ENCODE results near the gene GATAD1. TPM values are rescaled to one million over a fixed set of nuclear protein-coding genes. Genes with fewer than 3 reads are reported as not detected.

GATAD1 gene
- total RNA-seq, 1 donor from 2014 or later: 53.6 TPM

GRCh38 chr7:92427193-92427592 is 20.1 kb upstream of the GATAD1 start:
- DNase-seq (ENCODE audit: low spot score in 2 of 2, unreplicated experiment in 2 of 2): no peak
- TF ChIP-seq CTCF (IDR thresholded peaks at IDR 0.05; ENCODE audit: unreplicated experiment): no peak
- Mint-ChIP-seq H3K4me3 (no peak overlapping the region), H3K27me3 (ENCODE audit: low read depth) (peaks cover 2% of the 10 kb centered on the region), H3K4me1 (peaks cover 16% of the 10 kb centered on the region), H3K27ac (no peak overlapping the region), H3K9me3 (peaks cover 4% of the 10 kb centered on the region), H3K36me3 (no peaks in the 10 kb centered on the region)

GRCh38 chr7:92432299-92432946 is 14.9 kb upstream of the GATAD1 start:
- no peak for DNase-seq (ENCODE audit: low spot score in 2 of 2, unreplicated experiment in 2 of 2)
- Mint-ChIP-seq H3K36me3 (no peaks in the 10 kb centered on the region), H3K4me1 (no peaks in the 10 kb centered on the region), H3K27ac (no peak overlapping the region), H3K9me3 (peaks cover 4% of the 10 kb centered on the region), H3K4me3 (no peak overlapping the region), H3K27me3 (ENCODE audit: low read depth) (peaks cover 15% of the 10 kb centered on the region)
- no peak for TF ChIP-seq CTCF (IDR thresholded peaks at IDR 0.05; ENCODE audit: unreplicated experiment)

- Mint-ChIP-seq H3K36me3 (no peaks in the 10 kb centered on the region), H3K27me3 (ENCODE audit: low read depth) (peaks cover 15% of the 10 kb centered on the region), H3K27ac (no peak overlapping the region), H3K4me1 (no peaks in the 10 kb centered on the region), H3K4me3 (no peak overlapping the region), H3K9me3 (peaks cover 4% of the 10 kb centered on the region)
- TF ChIP-seq CTCF (IDR thresholded peaks at IDR 0.05; ENCODE audit: unreplicated experiment): no peak
- no peak for DNase-seq (ENCODE audit: low spot score in 2 of 2, unreplicated experiment in 2 of 2)
These were observed 14.3 kb upstream of the GATAD1 start for GRCh38 chr7:92433019-92433418.

- Mint-ChIP-seq H3K36me3 (no peaks in the 10 kb centered on the region), H3K27me3 (ENCODE audit: low read depth) (peaks cover 15% of the 10 kb centered on the region)
- DNase-seq (ENCODE audit: low spot score in 2 of 2, unreplicated experiment in 2 of 2): no peak
These were observed 11.7 kb upstream of the GATAD1 start for GRCh38 chr7:92435542-92435941.

GRCh38 chr7:92436612-92437445 is 10.5 kb upstream of the GATAD1 start:
- no peaks in the 10 kb centered on the region for H3K36me3 Mint-ChIP-seq
- H3K27ac Mint-ChIP-seq: no peak overlapping the region
- no peak for DNase-seq (ENCODE audit: low spot score in 2 of 2, unreplicated experiment in 2 of 2)
- no peak overlapping the region for H3K4me3 Mint-ChIP-seq
- peaks cover 16% of the 10 kb centered on the region for H3K27me3 Mint-ChIP-seq (ENCODE audit: low read depth)
- TF ChIP-seq CTCF (IDR thresholded peaks at IDR 0.05; ENCODE audit: unreplicated experiment): no peak
- H3K9me3 Mint-ChIP-seq: no peaks in the 10 kb centered on the region
- H3K4me1 Mint-ChIP-seq: peaks cover 4% of the 10 kb centered on the region

More at GRCh38 chr7:92435542-92435941, 11.7 kb upstream of the GATAD1 start:
- Mint-ChIP-seq H3K27ac (no peak overlapping the region), H3K4me3 (no peak overlapping the region), H3K9me3 (peaks cover 4% of the 10 kb centered on the region), H3K4me1 (peaks cover 4% of the 10 kb centered on the region)
- no peak for TF ChIP-seq CTCF (IDR thresholded peaks at IDR 0.05; ENCODE audit: unreplicated experiment)
